K562 (cell line): Measurements from ENCODE around the gene CFD. TPM values are rescaled to one million over a fixed set of nuclear protein-coding genes. Genes with fewer than 3 reads are reported as not detected.
A peak's percentile ranks its signal among the peaks of the same experiment; 100 is the strongest.

Experiments
- NKRF ChIP-seq: fragments of 450-650 bp; IDR thresholded peaks from 2 replicates; pipeline ENCODE4 v1.6.1; 2016; ENCODE audit warnings: borderline replicate concordance
- RBBP5 ChIP-seq: fragments of 200-600 bp; sonication (generic); IDR thresholded peaks from 2 replicates; pipeline ENCODE4 v1.6.1; 2012; ENCODE audit warnings: borderline replicate concordance, mild to moderate bottlenecking, low read length, control low read depth, inconsistent platforms; ENCODE audit not compliant: insufficient read depth, poor library complexity, severe bottlenecking
- SNAPC5 ChIP-seq: fragments of 250-450 bp; sonication (Bioruptor Pico); IDR thresholded peaks from 2 replicates; pipeline ENCODE4 v1.8.0; 2021; ENCODE audit warnings: moderate library complexity, mild to moderate bottlenecking, inconsistent platforms
- TCF15 ChIP-seq: fragments of 250-450 bp; sonication (Bioruptor Pico); IDR thresholded peaks from 2 replicates; pipeline ENCODE4 v1.8.0; 2022; ENCODE audit warnings: moderate library complexity, mild to moderate bottlenecking, inconsistent platforms
- ZBTB33 ChIP-seq: sonication (generic); formaldehyde crosslinking; IDR thresholded peaks from 2 replicates; pipeline ENCODE4 v1.8.1; 2023; ENCODE audit warnings: mild to moderate bottlenecking, missing genetic modification reagents
- ZNF311 ChIP-seq: fragments of 250-450 bp; sonication (Bioruptor Pico); IDR thresholded peaks from 2 replicates; pipeline ENCODE4 v1.4.0; 2020; ENCODE audit warnings: mild to moderate bottlenecking, moderate library complexity
- polyA plus RNA-seq, 8 experiments: library from polyadenylated mRNA; depleted of rRNA in 4 of 8; stranded (reverse) in 5 of 8; unstranded in 3 of 8; fragments of >200 nt; fragmentation: Nextera tagmentation in 2 of 8; fragmentation: Illumina TruSeq in 1 of 8; extraction: Ambion mirVana in 2 of 8; extraction: Trizol in 1 of 8; gene quantifications; 2 replicates each; pipeline versions ENCODE4 v1.2.1 to v1.2.3, GENCODE V29; 2011 to 2014; ENCODE audit warnings: inconsistent platforms in 1 of 8, missing spikeins in 1 of 8
- total RNA-seq, 7 experiments: library from RNA; depleted of rRNA in 6 of 7; stranded (reverse); fragments of >200 nt in 6 of 7; fragmentation: Illumina TruSeq in 2 of 7; extraction: Trizol in 2 of 7; gene quantifications; 2 replicates each; pipeline versions ENCODE4 v1.2.1 to v1.2.3, GENCODE V29; 2011 to 2021; ENCODE audit warnings: low replicate concordance in 1 of 7

Gene CFD
- total and polyA plus RNA-seq, 9 of the 15 experiments (the other 6 are each of a cell fraction or from before 2014, with no cell fraction given): 0.52 to 59.4 (median 7.6) TPM

- no peak for TF ChIP-seq ZNF311 (CRISPR knock-in tag)
- peak; percentile 13 for TF ChIP-seq RBBP5
- no peak for TF ChIP-seq TCF15 (CRISPR knock-in tag)
- TF ChIP-seq NKRF: peak; percentile 88
- TF ChIP-seq SNAPC5 (CRISPR knock-in tag): no peak
- peak; percentile 96 for TF ChIP-seq ZBTB33
Measured at GRCh38 chr19:900302-901111, 41.0 kb downstream of the CFD start (continued).
